ENCODE results near the gene APCDD1. TPM values are rescaled to one million over a fixed set of nuclear protein-coding genes. Genes with fewer than 3 reads are reported as not detected.
"Not testable (repeated sequence)": the region's sequence is repeated elsewhere in the genome, so short reads cannot be mapped to it uniquely, and the experiment has no call there.

Gene APCDD1
- total RNA-seq, 4 donors from 2014 or later: 4.6 to 13.0 (median 7.5) TPM

DNA sequence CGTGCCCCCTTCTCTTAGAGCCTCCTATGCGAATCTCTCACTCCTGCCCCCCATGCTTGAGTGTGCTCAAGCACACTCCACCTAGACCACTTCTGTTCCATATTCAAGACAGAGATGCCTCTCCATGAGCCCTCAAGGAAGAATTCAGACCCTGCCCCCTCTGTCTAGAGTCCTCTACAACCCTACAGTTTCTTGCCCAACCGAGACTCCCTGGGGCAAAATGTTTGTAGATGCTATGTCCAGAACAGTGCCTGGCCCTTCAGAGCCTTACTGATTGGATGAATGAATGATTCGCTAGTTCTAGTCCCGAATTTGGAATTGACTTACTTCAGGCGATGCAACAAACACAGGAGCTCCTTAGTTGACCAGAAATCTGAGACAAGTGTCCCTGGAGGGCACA is 8.7 kb downstream of the APCDD1 start:
- Histone ChIP-seq H3K9me3 (no peaks in the 10 kb centered on the region), H3K4me1 (no peaks in the 10 kb centered on the region), H3K36me3 (no peaks in the 10 kb centered on the region), H3K27me3 (peaks cover 0 to 16% (median under 1%) of the 10 kb centered on the region in 3 donors), H3K27ac (no peak overlapping the region), H3K4me3 (no peak overlapping the region)
- TF ChIP-seq, protein P1, sequence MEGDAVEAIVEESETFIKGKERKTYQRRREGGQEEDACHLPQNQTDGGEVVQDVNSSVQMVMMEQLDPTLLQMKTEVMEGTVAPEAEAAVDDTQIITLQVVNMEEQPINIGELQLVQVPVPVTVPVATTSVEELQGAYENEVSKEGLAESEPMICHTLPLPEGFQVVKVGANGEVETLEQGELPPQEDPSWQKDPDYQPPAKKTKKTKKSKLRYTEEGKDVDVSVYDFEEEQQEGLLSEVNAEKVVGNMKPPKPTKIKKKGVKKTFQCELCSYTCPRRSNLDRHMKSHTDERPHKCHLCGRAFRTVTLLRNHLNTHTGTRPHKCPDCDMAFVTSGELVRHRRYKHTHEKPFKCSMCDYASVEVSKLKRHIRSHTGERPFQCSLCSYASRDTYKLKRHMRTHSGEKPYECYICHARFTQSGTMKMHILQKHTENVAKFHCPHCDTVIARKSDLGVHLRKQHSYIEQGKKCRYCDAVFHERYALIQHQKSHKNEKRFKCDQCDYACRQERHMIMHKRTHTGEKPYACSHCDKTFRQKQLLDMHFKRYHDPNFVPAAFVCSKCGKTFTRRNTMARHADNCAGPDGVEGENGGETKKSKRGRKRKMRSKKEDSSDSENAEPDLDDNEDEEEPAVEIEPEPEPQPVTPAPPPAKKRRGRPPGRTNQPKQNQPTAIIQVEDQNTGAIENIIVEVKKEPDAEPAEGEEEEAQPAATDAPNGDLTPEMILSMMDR (IDR thresholded peaks at IDR 0.05 in 4 of 5, conservative IDR thresholded peaks at IDR 0.05 in 1 of 5): no peak
- no peak for TF ChIP-seq POLR2A (IDR thresholded peaks at IDR 0.05)
- intact Hi-C loops (cut with DNase I; ENCODE audit: low total_unique reads): no loop called here
- DNase-seq (no peak), ATAC-seq (no peak)
- in situ Hi-C loops (cut with MboI; ENCODE audit: low sequenced_read_pairs in 4 of 4): no loop called here

DNA sequence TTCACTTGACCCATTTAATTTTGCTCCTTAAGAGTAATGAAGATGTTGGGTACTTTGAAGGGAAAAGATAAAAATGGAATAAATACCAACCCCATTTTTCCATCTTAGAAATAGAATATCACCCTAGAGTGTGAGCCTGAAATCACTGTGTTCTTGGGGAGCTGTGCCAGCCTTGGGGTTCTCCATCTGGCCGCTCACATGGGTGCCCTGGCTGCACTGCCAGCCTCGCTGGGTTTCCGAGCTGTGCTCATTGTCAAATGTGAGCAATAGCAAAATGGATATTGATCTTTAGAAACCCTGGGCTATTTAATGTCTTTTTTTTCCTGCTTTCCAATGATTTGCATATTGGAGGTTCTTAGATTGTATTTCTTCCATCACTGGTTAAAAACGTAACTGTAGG is 9.3 kb downstream of the APCDD1 start:
- intact Hi-C loops (cut with DNase I; ENCODE audit: low total_unique reads) (no loop called here), in situ Hi-C loops (cut with MboI; ENCODE audit: low sequenced_read_pairs in 4 of 4) (no loop called here)
- Histone ChIP-seq H3K27me3 (peaks cover 0 to 11% (median 0%) of the 10 kb centered on the region in 3 donors), H3K4me1 (no peaks in the 10 kb centered on the region), H3K9me3 (no peaks in the 10 kb centered on the region), H3K27ac (no peak overlapping the region), H3K4me3 (no peak overlapping the region), H3K36me3 (no peaks in the 10 kb centered on the region)
- ATAC-seq: no peak
- no peak for TF ChIP-seq POLR2A (IDR thresholded peaks at IDR 0.05)
- TF ChIP-seq, protein P1 (IDR thresholded peaks at IDR 0.05 in 4 of 5, conservative IDR thresholded peaks at IDR 0.05 in 1 of 5): no peak
- DNase-seq: no peak

DNA sequence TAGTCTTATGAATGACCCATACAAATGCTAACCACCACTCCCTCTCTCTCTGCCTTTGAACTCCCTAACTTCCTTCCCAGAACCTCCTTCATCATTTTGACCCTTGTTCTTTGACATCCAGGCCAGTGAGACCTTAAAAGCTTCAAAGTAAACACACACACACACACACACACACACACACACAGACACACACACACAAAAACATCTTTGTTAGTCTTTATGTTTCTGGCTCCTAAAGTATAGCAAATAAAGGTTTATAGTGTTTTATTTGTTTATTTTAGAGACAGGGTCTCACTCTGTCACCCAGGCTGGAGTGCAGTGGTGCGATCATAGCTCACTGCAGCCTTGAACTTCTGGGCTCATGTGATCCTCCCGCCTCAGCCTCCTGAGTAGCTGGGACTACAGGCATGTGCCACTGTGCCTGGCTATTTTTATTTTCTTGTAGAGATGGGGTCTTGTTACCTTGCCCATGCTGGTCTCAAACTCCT is 9.8 kb downstream of the APCDD1 start:
- H3K27ac ChIP-seq; H3K4me1 ChIP-seq; H3K27me3 ChIP-seq; H3K9me3 ChIP-seq; DNase-seq; ATAC-seq; intact Hi-C loops (cut with DNase I; ENCODE audit: low total_unique reads); H3K4me3 ChIP-seq; in situ Hi-C loops (cut with MboI; ENCODE audit: low sequenced_read_pairs in 4 of 4); H3K36me3 ChIP-seq: not testable (repeated sequence)

DNA sequence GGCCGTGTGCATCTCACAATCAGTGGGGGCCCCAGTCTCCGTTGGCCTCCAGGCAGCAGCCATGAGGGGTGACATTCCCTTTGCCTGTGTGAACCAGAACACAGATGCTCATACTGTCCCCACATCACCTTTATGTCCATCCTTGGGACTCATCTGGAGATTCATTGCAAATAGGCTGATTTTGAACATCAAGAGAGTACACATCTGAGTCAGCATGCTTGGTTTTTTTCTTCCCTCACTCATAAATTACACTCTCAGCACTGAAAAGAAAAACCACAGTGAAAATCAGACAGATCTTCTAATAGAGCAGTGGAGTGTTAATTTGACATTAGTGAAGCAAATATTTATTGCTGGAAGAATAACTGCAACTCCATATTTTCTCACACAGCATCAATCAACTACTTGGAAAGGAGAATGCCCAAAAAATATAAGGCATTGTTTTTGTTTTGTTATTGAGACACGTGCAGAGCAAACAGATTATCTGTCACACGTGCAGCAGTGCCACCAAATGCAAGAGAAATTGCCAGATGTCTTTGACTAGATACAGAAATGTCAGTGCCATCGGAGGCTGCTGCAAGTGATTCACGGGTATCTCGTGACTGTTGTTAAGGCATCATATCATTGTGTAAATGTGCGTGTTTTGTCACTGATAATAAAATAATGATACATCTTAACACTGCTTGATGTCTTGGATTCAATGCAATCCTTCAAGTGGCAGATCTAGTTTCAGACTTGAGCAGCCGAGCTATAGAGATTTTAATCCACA is 10.9 kb downstream of the APCDD1 start:
- in situ Hi-C loops (cut with MboI; ENCODE audit: low sequenced_read_pairs in 4 of 4): no loop called here
- H3K27me3 ChIP-seq: no peaks in the 10 kb centered on the region
- intact Hi-C loops (cut with DNase I; ENCODE audit: low total_unique reads): no loop called here
- DNase-seq: no peak
- H3K36me3 ChIP-seq: no peaks in the 10 kb centered on the region
- H3K4me3 ChIP-seq: no peak overlapping the region
- H3K9me3 ChIP-seq: no peaks in the 10 kb centered on the region
- H3K4me1 ChIP-seq: no peaks in the 10 kb centered on the region
- TF ChIP-seq POLR2A (IDR thresholded peaks at IDR 0.05): no peak
- no peak overlapping the region for H3K27ac ChIP-seq
- no peak for ATAC-seq

DNA sequence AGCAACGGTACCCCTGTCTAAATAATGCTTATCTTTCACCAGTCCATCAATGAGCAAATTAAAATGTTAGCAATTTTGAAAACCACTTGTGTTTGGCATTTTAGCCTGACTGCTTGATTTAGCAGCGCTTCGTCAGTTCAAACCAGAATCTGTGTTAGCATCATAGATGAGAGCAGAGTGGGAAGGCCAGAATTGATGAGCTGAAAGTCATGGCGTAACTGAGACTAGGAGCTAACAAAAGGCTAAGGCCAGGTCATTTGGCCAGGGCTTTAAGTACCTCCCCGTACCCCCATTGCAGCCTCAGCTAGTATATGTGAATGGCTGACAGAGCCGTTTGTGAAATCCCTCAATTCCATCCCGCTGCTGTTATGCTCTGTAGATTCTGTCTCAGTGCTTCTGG is 16.0 kb downstream of the APCDD1 start:
- ATAC-seq (no peak), DNase-seq (no peak)
- no peak overlapping the region for H3K27ac ChIP-seq
- H3K4me3 ChIP-seq: no peak overlapping the region
- no peak for TF ChIP-seq POLR2A (IDR thresholded peaks at IDR 0.05)
- TF ChIP-seq, protein P1 (IDR thresholded peaks at IDR 0.05 in 4 of 5, conservative IDR thresholded peaks at IDR 0.05 in 1 of 5): no peak
- intact Hi-C loops (cut with DNase I; ENCODE audit: low total_unique reads): no loop called here
- H3K27me3 ChIP-seq: no peaks in the 10 kb centered on the region
- in situ Hi-C loops (cut with MboI; ENCODE audit: low sequenced_read_pairs in 4 of 4): no loop called here
- H3K4me1 ChIP-seq: no peaks in the 10 kb centered on the region
- H3K9me3 ChIP-seq: no peaks in the 10 kb centered on the region
- no peaks in the 10 kb centered on the region for H3K36me3 ChIP-seq
